K562 (cell line): ENCODE data around the gene PPP2R3B. TPM values are rescaled to one million over a fixed set of nuclear protein-coding genes. Genes with fewer than 3 reads are reported as not detected.

Source experiments
- ATAC-seq: fragments of 200-7000 bp; cut with Tn5 transposase; 3 replicates; pipeline ENCODE4 v1.9.1; 2020; ENCODE audit warnings: moderate library complexity
- BruUV-seq: library from RNA; stranded (reverse); fragments of 400-500 nt; replicated peaks from 2 replicates; lab custom pipeline; 2021; lab: Mats Ljungman, UMichigan
- CTCF ChIA-PET: fragments of 300-600 bp; formaldehyde crosslinking; extraction: SDS; loops from one replicate; lab custom pipeline; 2021; ENCODE audit warnings: low intra/inter-chr PET ratio; lab: Yijun Ruan, JAX
- POLR2A ChIA-PET: fragments of 300-600, 350-650 bp; sonication (Branson Sonifier 250); formaldehyde crosslinking; extraction: SDS; loops from one replicate; lab custom pipeline; 2021; ENCODE audit warnings: antibody characterized with exemption, inconsistent platforms; lab: Yijun Ruan, JAX
- DNase-seq, 4 experiments: peaks; one replicate each; pipeline versions ENCODE4 v3.0.0 to v3.0.0-alpha.2; 2011 to 2018; ENCODE audit warnings: low spot score in 3 of 4, mixed read lengths in 3 of 4; ENCODE audit errors: extremely low read depth in 1 of 4
- FAIRE-seq: peaks from 2 replicates; lab custom pipeline; 2011; peaks lifted over from hg19 to GRCh38; lab: Jason Lieb, UNC
- H2AFZ ChIP-seq: 2 replicates; pipeline ENCODE4 v1.6.0; 2011; ENCODE audit warnings: low read depth, low read length, control low read depth, inconsistent platforms
- H3K27ac ChIP-seq: fragments of 200-600 bp; 3 replicates; pipeline ENCODE4 v1.8.0; 2011; ENCODE audit warnings: low read depth, mild to moderate bottlenecking, control low read depth, inconsistent platforms, low read length, moderate library complexity, mixed read lengths; ENCODE audit errors: extremely low read depth
- H3K27me3 ChIP-seq, 2 experiments: fragments of 300-600 bp in 1 of 2; 2 replicates in 1 of 2; 3 replicates in 1 of 2; pipeline versions ENCODE4 v1.6.0 to v1.8.0; 2011; ENCODE audit warnings: inconsistent platforms in 2 of 2, low read length in 2 of 2, mild to moderate bottlenecking in 1 of 2, mixed read lengths in 1 of 2, moderate library complexity in 1 of 2; ENCODE audit not compliant: control insufficient read depth in 2 of 2, insufficient read depth in 2 of 2
- H3K36me3 ChIP-seq: fragments of 300-600 bp; 3 replicates; pipeline ENCODE4 v1.8.0; 2011; ENCODE audit warnings: mild to moderate bottlenecking, low read length, inconsistent platforms; ENCODE audit not compliant: control insufficient read depth, insufficient read depth
- H3K4me1 ChIP-seq, 2 experiments: fragments of 200-600 bp in 1 of 2; replicated peaks in 1 of 2; 2 replicates in 1 of 2; 3 replicates in 1 of 2; pipeline versions ENCODE4 v1.5.1 to v1.8.0; 2011; ENCODE audit warnings: inconsistent platforms in 2 of 2, low read length in 2 of 2, mild to moderate bottlenecking in 1 of 2, mixed read lengths in 1 of 2, moderate library complexity in 1 of 2; ENCODE audit not compliant: control insufficient read depth in 2 of 2, insufficient read depth in 2 of 2
- H3K4me2 ChIP-seq: 2 replicates; pipeline ENCODE4 v1.6.1; 2011; ENCODE audit warnings: low read length, control low read depth, inconsistent platforms, mixed read lengths; ENCODE audit not compliant: insufficient read depth
- H3K4me3 ChIP-seq: fragments of 200-600 bp; sonication (generic), shearing (Covaris generic); 2 replicates; pipeline ENCODE4 v1.5.1; 2016; ENCODE audit warnings: control low read depth, inconsistent platforms
- H3K79me2 ChIP-seq: fragments of 200-600 bp; 3 replicates; pipeline ENCODE4 v1.8.0; 2011; ENCODE audit warnings: low read length, inconsistent platforms; ENCODE audit not compliant: control insufficient read depth, insufficient read depth
- H3K9ac ChIP-seq, 2 experiments: 2 replicates each; pipeline versions ENCODE4 v1.6.0 to v1.6.1; 2011; ENCODE audit warnings: low read depth in 2 of 2, low read length in 2 of 2, control low read depth in 1 of 2, inconsistent platforms in 1 of 2, mild to moderate bottlenecking in 1 of 2, mixed read lengths in 1 of 2; ENCODE audit not compliant: insufficient read depth in 1 of 2
- H3K9me1 ChIP-seq: one replicate; pipeline ENCODE4 v1.6.0; 2011; ENCODE audit warnings: inconsistent platforms, mild to moderate bottlenecking, low read length, moderate library complexity; ENCODE audit not compliant: control insufficient read depth, insufficient read depth
- H3K9me3 ChIP-seq: replicated peaks from 2 replicates; pipeline ENCODE4 v1.5.1; 2011; ENCODE audit warnings: low read depth, low read length, inconsistent platforms; ENCODE audit not compliant: control insufficient read depth, insufficient read depth
- H4K20me1 ChIP-seq: replicated peaks from 2 replicates; pipeline ENCODE4 v1.6.1; 2011; ENCODE audit warnings: low read length, inconsistent platforms, mixed read lengths; ENCODE audit not compliant: control insufficient read depth, insufficient read depth
- ADNP ChIP-seq: fragments of 200-800 bp; sonication (Bioruptor generic); IDR thresholded peaks from 2 replicates; pipeline ENCODE4 v1.6.1; 2016; ENCODE audit warnings: missing genetic modification characterization, missing compliant biosample characterization
- DPF2 ChIP-seq: fragments of 450-650 bp; IDR thresholded peaks from 2 replicates; pipeline ENCODE4 v1.6.1; 2016
- GTF2E2 ChIP-seq: fragments of 200-800 bp; sonication (Bioruptor generic); IDR thresholded peaks from 2 replicates; pipeline ENCODE4 v1.6.1; 2016; ENCODE audit warnings: missing genetic modification characterization, missing compliant biosample characterization
- MYBL2 ChIP-seq, 2 experiments: fragments of 450-650 bp in 1 of 2; sonication (generic) in 1 of 2; formaldehyde crosslinking in 1 of 2; IDR thresholded peaks; 2 replicates each; pipeline versions ENCODE4 v1.6.1 to v1.8.1; 2017 to 2022; ENCODE audit warnings: borderline replicate concordance in 1 of 2, inconsistent platforms in 1 of 2, low read depth in 1 of 2, mild to moderate bottlenecking in 1 of 2, missing genetic modification reagents in 1 of 2, moderate library complexity in 1 of 2
- NFE2 ChIP-seq: IDR thresholded peaks from 2 replicates; pipeline ENCODE4 v1.6.1; 2014; ENCODE audit warnings: antibody characterized with exemption, low read depth
- NFIC ChIP-seq: fragments of 450-650 bp; IDR thresholded peaks from 2 replicates; pipeline ENCODE4 v1.6.1; 2017; ENCODE audit warnings: mild to moderate bottlenecking, inconsistent platforms
- SETDB1 ChIP-seq: IDR thresholded peaks from one replicate; pipeline ENCODE4 v1.6.1; 2012; ENCODE audit warnings: low read length, control low read depth, inconsistent platforms
- SREBF1 ChIP-seq: fragments of 150-350 bp; IDR thresholded peaks from 2 replicates; pipeline ENCODE4 v1.6.1; 2014; ENCODE audit warnings: antibody characterized with exemption, low read depth, low read length, borderline replicate concordance
- TEAD4 ChIP-seq, 2 experiments: sonication (generic) in 1 of 2; formaldehyde crosslinking in 1 of 2; IDR thresholded peaks; 2 replicates each; pipeline versions ENCODE4 v1.6.1 to v1.8.0; 2012 to 2022; ENCODE audit warnings: borderline replicate concordance in 1 of 2, inconsistent platforms in 1 of 2, low read length in 1 of 2, mild to moderate bottlenecking in 1 of 2, missing genetic modification reagents in 1 of 2
- ZNF212 ChIP-seq: fragments of 450-650 bp; formaldehyde crosslinking; IDR thresholded peaks from 2 replicates; pipeline ENCODE4 v1.4.0; 2020; ENCODE audit warnings: mild to moderate bottlenecking
- ZNF347 ChIP-seq: fragments of 450-650 bp; formaldehyde crosslinking; IDR thresholded peaks from 2 replicates; pipeline ENCODE4 v1.4.0; 2020; ENCODE audit warnings: low read depth, mild to moderate bottlenecking, moderate library complexity
- ZNF444 ChIP-seq: fragments of 250-450 bp; sonication (Bioruptor Pico); IDR thresholded peaks from 2 replicates; pipeline ENCODE4 v1.4.0; 2020; ENCODE audit warnings: mild to moderate bottlenecking, moderate library complexity
- WGBS: fragments of 100-300 bp; shearing (Covaris generic); methylation state at CpG from one replicate; pipeline ENCODE4 v1.1.6; 2016; ENCODE audit warnings: low coverage, mixed read lengths; ENCODE audit not compliant: insufficient coverage; ENCODE audit errors: missing lambda C conversion rate; 5-methylcytosine and 5-hydroxymethylcytosine counted together
- in situ Hi-C: fragments of 300-500 bp; cut with MboI; formaldehyde crosslinking; loops from 4 replicates; pipeline ENCODE4 v1.15.0; 2018; ENCODE audit warnings: inconsistent platforms, mixed read lengths
- intact Hi-C: fragments of 100-400 bp; cut with micrococcal nuclease; formaldehyde crosslinking; loops from 2 replicates; pipeline ENCODE4 v1.14.2; 2022
- polyA plus RNA-seq, 8 experiments: library from polyadenylated mRNA; depleted of rRNA in 4 of 8; stranded (reverse) in 5 of 8; unstranded in 3 of 8; fragments of >200 nt; fragmentation: Nextera tagmentation in 2 of 8; fragmentation: Illumina TruSeq in 1 of 8; extraction: Ambion mirVana in 2 of 8; extraction: Trizol in 1 of 8; gene quantifications; 2 replicates each; pipeline versions ENCODE4 v1.2.1 to v1.2.3, GENCODE V29; 2011 to 2014; ENCODE audit warnings: inconsistent platforms in 1 of 8, missing spikeins in 1 of 8
- total RNA-seq, 7 experiments: library from RNA; depleted of rRNA in 6 of 7; stranded (reverse); fragments of >200 nt in 6 of 7; fragmentation: Illumina TruSeq in 2 of 7; extraction: Trizol in 2 of 7; gene quantifications; 2 replicates each; pipeline versions ENCODE4 v1.2.1 to v1.2.3, GENCODE V29; 2011 to 2021; ENCODE audit warnings: low replicate concordance in 1 of 7
- TF ChIP-seq, protein P1 (sequence below): sonication (generic); formaldehyde crosslinking; IDR thresholded peaks from 2 replicates; pipeline ENCODE4 v1.8.0; 2022; ENCODE audit warnings: missing genetic modification reagents, mild to moderate bottlenecking, borderline replicate concordance
- TF ChIP-seq, protein P2 (sequence below): fragments of 250-450 bp; sonication (Bioruptor Pico); IDR thresholded peaks from 2 replicates; pipeline ENCODE4 v1.8.0; 2021; ENCODE audit warnings: mild to moderate bottlenecking, moderate library complexity
- TF ChIP-seq, protein P3 (sequence below), 3 experiments: fragments of 200-800 bp in 1 of 3; fragments of 250-450 bp in 1 of 3; fragments of 450-650 bp in 1 of 3; sonication (Bioruptor Pico) in 1 of 3; sonication (Bioruptor generic) in 1 of 3; formaldehyde crosslinking in 1 of 3; IDR thresholded peaks; 2 replicates each; pipeline versions ENCODE4 v1.6.1 to v1.8.0; 2016 to 2022; ENCODE audit warnings: mild to moderate bottlenecking in 2 of 3, missing genetic modification characterization in 2 of 3, missing compliant biosample characterization in 1 of 3, moderate library complexity in 1 of 3

The PPP2R3B gene
- total and polyA plus RNA-seq, 9 of the 15 experiments (the other 6 are each of a cell fraction or from before 2014, with no cell fraction given) = 0.04 to 18.2 (median 8.2) TPM; not detected in 1

DNA sequence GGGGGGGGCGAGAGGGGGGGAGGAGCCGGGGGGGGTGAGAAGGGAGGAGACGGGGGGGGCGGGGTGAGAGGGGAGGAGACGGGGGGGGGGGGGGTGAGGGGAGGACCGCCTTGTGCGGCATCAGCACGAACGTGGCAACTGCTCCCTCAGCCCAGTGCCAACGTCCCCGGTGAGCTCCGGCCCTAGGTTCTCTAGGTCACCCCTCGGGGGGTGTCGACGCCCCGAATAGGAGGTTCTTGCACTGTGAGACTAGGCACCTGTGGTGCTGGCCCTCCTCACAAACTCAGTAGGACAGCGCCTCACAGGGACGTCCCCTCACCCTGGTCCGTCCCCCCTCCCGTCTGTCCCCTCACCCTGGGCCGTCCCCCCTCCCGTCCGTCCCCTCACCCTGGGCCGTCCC, 46.6 kb downstream of the PPP2R3B start:
- no peaks in the 10 kb centered on the region for H3K36me3 ChIP-seq
- no TSS peak for BruUV-seq
- no peak overlapping the region for H3K9ac ChIP-seq
- H3K4me3 ChIP-seq = no peak overlapping the region
- no peak overlapping the region for H2AFZ ChIP-seq
- in situ Hi-C loops (no loop called here), intact Hi-C loops (no loop called here)
- POLR2A ChIA-PET = no interaction called here
- TF ChIP-seq, protein P1, sequence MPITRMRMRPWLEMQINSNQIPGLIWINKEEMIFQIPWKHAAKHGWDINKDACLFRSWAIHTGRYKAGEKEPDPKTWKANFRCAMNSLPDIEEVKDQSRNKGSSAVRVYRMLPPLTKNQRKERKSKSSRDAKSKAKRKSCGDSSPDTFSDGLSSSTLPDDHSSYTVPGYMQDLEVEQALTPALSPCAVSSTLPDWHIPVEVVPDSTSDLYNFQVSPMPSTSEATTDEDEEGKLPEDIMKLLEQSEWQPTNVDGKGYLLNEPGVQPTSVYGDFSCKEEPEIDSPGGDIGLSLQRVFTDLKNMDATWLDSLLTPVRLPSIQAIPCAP (CRISPR knock-in tag) = no peak
- TF ChIP-seq NFIC (no peak), NFE2 (no peak), SETDB1 (no peak), ZNF444 (no peak), ZNF347 (CRISPR knock-in tag) (no peak), ZNF212 (CRISPR knock-in tag) (no peak), MYBL2 (IDR thresholded peaks at IDR 0.05; ENCODE audit: low read depth) (no peak), MYBL2 (CRISPR knock-in tag; IDR thresholded peaks at IDR 0.05; ENCODE audit: borderline replicate concordance) (no peak), ADNP (tag) (no peak), TEAD4 (IDR thresholded peaks at IDR 0.05; ENCODE audit: low read length) (no peak), TEAD4 (CRISPR knock-in tag; IDR thresholded peaks at IDR 0.05; ENCODE audit: borderline replicate concordance) (no peak), GTF2E2 (no peak), DPF2 (no peak), SREBF1 (no peak)
- TF ChIP-seq, protein P2, sequence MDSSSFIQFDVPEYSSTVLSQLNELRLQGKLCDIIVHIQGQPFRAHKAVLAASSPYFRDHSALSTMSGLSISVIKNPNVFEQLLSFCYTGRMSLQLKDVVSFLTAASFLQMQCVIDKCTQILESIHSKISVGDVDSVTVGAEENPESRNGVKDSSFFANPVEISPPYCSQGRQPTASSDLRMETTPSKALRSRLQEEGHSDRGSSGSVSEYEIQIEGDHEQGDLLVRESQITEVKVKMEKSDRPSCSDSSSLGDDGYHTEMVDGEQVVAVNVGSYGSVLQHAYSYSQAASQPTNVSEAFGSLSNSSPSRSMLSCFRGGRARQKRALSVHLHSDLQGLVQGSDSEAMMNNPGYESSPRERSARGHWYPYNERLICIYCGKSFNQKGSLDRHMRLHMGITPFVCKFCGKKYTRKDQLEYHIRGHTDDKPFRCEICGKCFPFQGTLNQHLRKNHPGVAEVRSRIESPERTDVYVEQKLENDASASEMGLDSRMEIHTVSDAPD (CRISPR knock-in tag) = no peak
- TF ChIP-seq, protein P3, sequence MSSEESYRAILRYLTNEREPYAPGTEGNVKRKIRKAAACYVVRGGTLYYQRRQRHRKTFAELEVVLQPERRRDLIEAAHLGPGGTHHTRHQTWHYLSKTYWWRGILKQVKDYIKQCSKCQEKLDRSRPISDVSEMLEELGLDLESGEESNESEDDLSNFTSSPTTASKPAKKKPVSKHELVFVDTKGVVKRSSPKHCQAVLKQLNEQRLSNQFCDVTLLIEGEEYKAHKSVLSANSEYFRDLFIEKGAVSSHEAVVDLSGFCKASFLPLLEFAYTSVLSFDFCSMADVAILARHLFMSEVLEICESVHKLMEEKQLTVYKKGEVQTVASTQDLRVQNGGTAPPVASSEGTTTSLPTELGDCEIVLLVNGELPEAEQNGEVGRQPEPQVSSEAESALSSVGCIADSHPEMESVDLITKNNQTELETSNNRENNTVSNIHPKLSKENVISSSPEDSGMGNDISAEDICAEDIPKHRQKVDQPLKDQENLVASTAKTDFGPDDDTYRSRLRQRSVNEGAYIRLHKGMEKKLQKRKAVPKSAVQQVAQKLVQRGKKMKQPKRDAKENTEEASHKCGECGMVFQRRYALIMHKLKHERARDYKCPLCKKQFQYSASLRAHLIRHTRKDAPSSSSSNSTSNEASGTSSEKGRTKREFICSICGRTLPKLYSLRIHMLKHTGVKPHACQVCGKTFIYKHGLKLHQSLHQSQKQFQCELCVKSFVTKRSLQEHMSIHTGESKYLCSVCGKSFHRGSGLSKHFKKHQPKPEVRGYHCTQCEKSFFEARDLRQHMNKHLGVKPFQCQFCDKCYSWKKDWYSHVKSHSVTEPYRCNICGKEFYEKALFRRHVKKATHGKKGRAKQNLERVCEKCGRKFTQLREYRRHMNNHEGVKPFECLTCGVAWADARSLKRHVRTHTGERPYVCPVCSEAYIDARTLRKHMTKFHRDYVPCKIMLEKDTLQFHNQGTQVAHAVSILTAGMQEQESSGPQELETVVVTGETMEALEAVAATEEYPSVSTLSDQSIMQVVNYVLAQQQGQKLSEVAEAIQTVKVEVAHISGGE (CRISPR knock-in tag; IDR thresholded peaks at IDR 0.05) = no peak
- H3K4me1 ChIP-seq = peaks cover 0 to 3% of the 10 kb centered on the region in 2 experiments; a peak in 2 of 5 replicates
- no peak overlapping the region for H3K4me2 ChIP-seq
- H4K20me1 ChIP-seq = no peaks in the 10 kb centered on the region
- FAIRE-seq (no peak), DNase-seq (no peak), ATAC-seq (no peak)
- CTCF ChIA-PET = no interaction called here
- no peaks in the 10 kb centered on the region for H3K9me3 ChIP-seq
- no peak overlapping the region for H3K27ac ChIP-seq
- H3K79me2 ChIP-seq = no peaks in the 10 kb centered on the region
- no CpG with 5 or more reads among the region's 24 CpGs for WGBS
- H3K9me1 ChIP-seq = no peaks in the 10 kb centered on the region
- no peaks in the 10 kb centered on the region for H3K27me3 ChIP-seq
